Fibroblast of villous mesenchyme (primary cell): ENCODE data around the gene PAK5. TPM values are rescaled to one million over a fixed set of nuclear protein-coding genes. Genes with fewer than 3 reads are reported as not detected.

ENCODE experiments used
- DNase-seq: peaks from one replicate; pipeline ENCODE4 v3.0.0-alpha.2; 2010; ENCODE audit warnings: low read depth
- H3K4me3 ChIP-seq: 2 replicates; pipeline ENCODE4 v1.5.1; 2011; ENCODE audit warnings: low read depth, mild to moderate bottlenecking, low read length
- total RNA-seq: library from RNA; depleted of rRNA; stranded (reverse); fragments of >200 nt; gene quantifications from 2 replicates; pipeline ENCODE4 v1.2.3, GENCODE V29; 2012
- TF ChIP-seq, protein P1 (sequence below): IDR thresholded peaks from 2 replicates; pipeline ENCODE4 v1.5.1; 2012; ENCODE audit warnings: low read depth, mild to moderate bottlenecking, low read length; ENCODE audit not compliant: insufficient read depth

The PAK5 gene
- not detected in 2 replicates for total RNA-seq

GRCh38 chr20:9838378-9839295, at the start of gene PAK5:
TSS of gene PAK5 (minus strand) at chr20:9839076. CDS start at chr20:9644328, 194,748 bp downstream.
- DNase-seq = peak; percentile 2
- TF ChIP-seq, protein P1, sequence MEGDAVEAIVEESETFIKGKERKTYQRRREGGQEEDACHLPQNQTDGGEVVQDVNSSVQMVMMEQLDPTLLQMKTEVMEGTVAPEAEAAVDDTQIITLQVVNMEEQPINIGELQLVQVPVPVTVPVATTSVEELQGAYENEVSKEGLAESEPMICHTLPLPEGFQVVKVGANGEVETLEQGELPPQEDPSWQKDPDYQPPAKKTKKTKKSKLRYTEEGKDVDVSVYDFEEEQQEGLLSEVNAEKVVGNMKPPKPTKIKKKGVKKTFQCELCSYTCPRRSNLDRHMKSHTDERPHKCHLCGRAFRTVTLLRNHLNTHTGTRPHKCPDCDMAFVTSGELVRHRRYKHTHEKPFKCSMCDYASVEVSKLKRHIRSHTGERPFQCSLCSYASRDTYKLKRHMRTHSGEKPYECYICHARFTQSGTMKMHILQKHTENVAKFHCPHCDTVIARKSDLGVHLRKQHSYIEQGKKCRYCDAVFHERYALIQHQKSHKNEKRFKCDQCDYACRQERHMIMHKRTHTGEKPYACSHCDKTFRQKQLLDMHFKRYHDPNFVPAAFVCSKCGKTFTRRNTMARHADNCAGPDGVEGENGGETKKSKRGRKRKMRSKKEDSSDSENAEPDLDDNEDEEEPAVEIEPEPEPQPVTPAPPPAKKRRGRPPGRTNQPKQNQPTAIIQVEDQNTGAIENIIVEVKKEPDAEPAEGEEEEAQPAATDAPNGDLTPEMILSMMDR = no peak
- H3K4me3 ChIP-seq = no peak within 1 kb of the TSS

DNA sequence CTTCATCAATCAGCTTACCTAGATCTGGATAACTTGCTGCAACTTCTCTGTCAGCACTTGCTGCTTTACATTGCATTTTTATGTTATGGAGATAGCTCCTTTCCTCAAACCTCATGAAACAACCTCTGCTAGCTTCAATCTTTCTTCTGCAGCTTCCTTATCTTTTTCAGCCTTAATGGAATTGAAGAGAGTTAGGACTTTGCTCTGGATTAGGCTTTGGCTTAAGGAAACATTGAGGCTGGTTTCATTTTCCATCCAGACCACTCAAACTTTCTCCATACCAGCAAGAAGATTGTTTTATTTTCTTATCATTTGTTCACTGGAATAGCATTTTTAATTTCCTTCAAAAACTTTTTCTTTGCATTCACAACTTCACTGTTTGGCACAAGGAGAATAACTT, 48.8 kb upstream of the PAK5 start:
- no peak for DNase-seq
- TF ChIP-seq, protein P1 = no peak
- no peak overlapping the region for H3K4me3 ChIP-seq

GRCh38 chr20:9886227-9886626, 47.4 kb upstream of the PAK5 start:
- DNase-seq = peak; percentile 20
- H3K4me3 ChIP-seq = no peak overlapping the region
- TF ChIP-seq, protein P1 = no peak

DNA sequence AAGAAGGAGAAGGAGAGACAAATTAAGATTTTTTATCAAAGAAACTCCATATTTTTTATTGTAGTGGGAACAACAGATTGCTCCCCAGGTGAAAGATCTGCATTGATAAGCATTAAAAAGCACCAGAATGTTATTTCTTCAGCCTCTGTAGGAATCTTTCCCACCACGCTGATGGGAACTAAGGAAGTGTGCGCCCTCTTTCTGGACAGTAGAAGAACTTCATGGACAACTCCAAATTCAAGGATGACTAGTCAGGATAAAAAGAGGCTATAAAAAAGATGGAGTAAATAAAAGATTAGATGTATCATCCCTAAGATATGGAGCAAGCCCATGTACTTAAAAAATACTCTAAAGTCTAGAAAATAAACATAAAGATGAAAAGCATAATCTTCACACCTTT, 45.8 kb upstream of the PAK5 start:
- no peak overlapping the region for H3K4me3 ChIP-seq
- TF ChIP-seq, protein P1 = no peak
- no peak for DNase-seq

GRCh38 chr20:9884061-9884460, 45.2 kb upstream of the PAK5 start:
- TF ChIP-seq, protein P1 = no peak
- DNase-seq = no peak
- H3K4me3 ChIP-seq = no peak overlapping the region

DNA sequence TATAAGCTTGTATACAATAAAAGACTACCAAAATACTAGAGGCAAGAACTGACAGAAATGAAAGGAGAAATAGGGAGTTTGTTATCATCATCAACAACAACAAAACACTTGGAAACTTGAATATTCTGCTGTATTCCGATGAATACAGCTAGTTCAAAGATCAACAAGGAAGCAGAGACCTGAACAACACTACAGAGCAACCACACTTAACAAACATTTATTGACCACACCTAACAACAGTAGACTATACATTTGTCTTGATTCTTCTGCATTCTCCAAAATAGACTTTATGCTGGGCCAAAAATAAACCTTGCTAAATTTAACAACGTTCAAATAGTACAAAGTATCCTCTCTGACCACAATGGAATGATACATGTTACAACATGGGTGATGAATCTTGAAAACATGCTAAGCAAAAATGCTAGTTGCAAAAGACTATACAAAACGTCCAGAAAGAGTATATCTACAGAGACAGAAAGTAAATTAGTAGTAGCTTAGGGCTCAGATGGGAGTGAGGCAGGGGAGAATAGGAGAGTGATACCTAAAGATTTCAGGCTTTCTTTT, 39.1 kb upstream of the PAK5 start:
- TF ChIP-seq, protein P1 = no peak
- H3K4me3 ChIP-seq = no peak overlapping the region
- DNase-seq = peak; percentile 1
